SJCRH30 (cell line): ENCODE measurements around the gene PRKCE. TPM values are rescaled to one million over a fixed set of nuclear protein-coding genes. Genes with fewer than 3 reads are reported as not detected.
A peak's percentile ranks its signal among the peaks of the same experiment; 100 is the strongest.

Experiments
- DNase-seq, 2 experiments: peaks; one replicate each; pipeline ENCODE4 v3.0.0-alpha.2; 2015 to 2020
- H3K27ac ChIP-seq: fragments of 250-450 bp; sonication (Bioruptor Pico); 2 replicates; pipeline ENCODE4 v1.5.1; 2020; ENCODE audit warnings: mild to moderate bottlenecking, moderate library complexity
- H3K27me3 ChIP-seq: fragments of 250-450 bp; sonication (Bioruptor Pico); 2 replicates; pipeline ENCODE4 v1.5.1; 2020; ENCODE audit warnings: mild to moderate bottlenecking, moderate library complexity
- H3K36me3 ChIP-seq: fragments of 250-450 bp; sonication (Bioruptor Pico); 2 replicates; pipeline ENCODE4 v1.5.1; 2020; ENCODE audit warnings: mild to moderate bottlenecking, moderate library complexity
- H3K4me1 ChIP-seq: fragments of 250-450 bp; sonication (Bioruptor Pico); 2 replicates; pipeline ENCODE4 v1.5.1; 2020; ENCODE audit warnings: mild to moderate bottlenecking, moderate library complexity
- H3K4me3 ChIP-seq: fragments of 250-450 bp; sonication (Bioruptor Pico); 2 replicates; pipeline ENCODE4 v1.5.1; 2020; ENCODE audit warnings: mild to moderate bottlenecking, moderate library complexity
- H3K9me3 ChIP-seq: fragments of 250-450 bp; sonication (Bioruptor Pico); replicated peaks from 2 replicates; pipeline ENCODE4 v1.5.1; 2020; ENCODE audit warnings: mild to moderate bottlenecking, moderate library complexity
- total RNA-seq: library from RNA; depleted of rRNA; stranded (reverse); fragments of >200 nt; shearing (Covaris generic); gene quantifications from 2 replicates; pipeline ENCODE4 v1.2.3, GENCODE V29; 2014

Gene PRKCE
- total RNA-seq, 1 experiment from 2014 or later = 11.9 TPM

GRCh38 chr2:45646289-45646688 is 5.2 kb upstream of the PRKCE start:
- Histone ChIP-seq H3K36me3 (no peaks in the 10 kb centered on the region), H3K4me1 (no peaks in the 10 kb centered on the region), H3K9me3 (no peaks in the 10 kb centered on the region), H3K27ac (no peak overlapping the region), H3K4me3 (no peak overlapping the region), H3K27me3 (peaks cover 5% of the 10 kb centered on the region; the same call in 1 of the 2 replicates)
- DNase-seq = no peak

- Histone ChIP-seq H3K36me3 (no peaks in the 10 kb centered on the region), H3K4me3 (no peak overlapping the region), H3K4me1 (peaks cover 2% of the 10 kb centered on the region; the same call in 1 of the 2 replicates), H3K27ac (no peak overlapping the region), H3K27me3 (peaks cover 5% of the 10 kb centered on the region; the same call in 1 of the 2 replicates), H3K9me3 (no peaks in the 10 kb centered on the region)
- DNase-seq = no peak
These were observed 4.1 kb upstream of the PRKCE start for GRCh38 chr2:45647356-45647755.

GRCh38 chr2:45647986-45648520 is 3.4 kb upstream of the PRKCE start:
- H3K4me1 ChIP-seq = peaks cover 3% of the 10 kb centered on the region; the same call in 1 of the 2 replicates
- H3K9me3 ChIP-seq = no peaks in the 10 kb centered on the region
- H3K27ac ChIP-seq = no peak overlapping the region
- H3K36me3 ChIP-seq = no peaks in the 10 kb centered on the region
- H3K4me3 ChIP-seq = no peak overlapping the region
- no peak for DNase-seq
- H3K27me3 ChIP-seq = no peaks in the 10 kb centered on the region; the same call in 1 of the 2 replicates

DNA sequence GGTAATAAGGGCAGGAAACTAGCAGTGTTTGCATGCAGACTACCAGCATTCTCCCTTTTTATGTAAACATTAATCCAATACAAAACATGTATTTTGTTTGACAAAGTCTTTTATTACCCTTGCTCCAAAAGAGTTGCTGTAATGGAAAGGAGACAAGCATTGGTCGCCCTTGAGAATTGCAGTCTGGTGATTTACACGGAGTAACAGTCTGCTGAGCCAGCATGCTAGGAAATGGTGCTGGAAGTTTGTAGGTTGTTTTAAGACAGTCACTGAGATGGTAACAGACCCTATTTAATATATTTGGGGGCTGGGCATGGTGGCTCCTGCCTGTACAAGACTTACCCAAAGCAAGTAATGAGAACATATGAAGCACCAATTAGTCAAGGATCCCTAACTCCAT is 2.8 kb upstream of the PRKCE start:
- Histone ChIP-seq H3K9me3 (no peaks in the 10 kb centered on the region), H3K4me3 (no peak overlapping the region), H3K27me3 (no peaks in the 10 kb centered on the region), H3K27ac (no peak overlapping the region), H3K4me1 (peaks cover 3% of the 10 kb centered on the region), H3K36me3 (no peaks in the 10 kb centered on the region)
- no peak for DNase-seq

DNA sequence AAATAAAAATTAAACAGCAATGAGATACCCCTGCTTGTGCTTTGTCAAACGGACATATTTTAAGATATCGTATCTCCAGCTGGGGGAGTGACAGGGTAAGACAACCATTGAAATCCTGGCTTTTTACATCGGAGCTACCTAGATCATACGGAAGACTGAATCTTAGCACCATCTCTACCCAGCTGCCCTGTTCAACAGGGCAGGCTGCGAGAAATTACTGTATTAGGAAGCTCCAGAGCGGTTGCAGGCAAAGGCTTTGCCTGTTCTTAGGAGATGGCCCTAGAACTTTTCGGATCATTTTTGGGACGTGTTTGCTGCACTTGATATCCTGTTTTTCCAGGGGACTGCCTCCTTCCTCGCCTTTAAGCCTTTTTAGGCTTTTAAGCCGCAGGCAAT is 2.0 kb upstream of the PRKCE start:
- peaks cover 3% of the 10 kb centered on the region for H3K4me1 ChIP-seq
- H3K27ac ChIP-seq = peak overlapping the region; percentile 28; the same call in 1 of the 2 replicates
- H3K4me3 ChIP-seq = peak overlapping the region; percentile 66
- DNase-seq = peak; percentile 25 to 59
- no peaks in the 10 kb centered on the region for H3K9me3 ChIP-seq
- no peaks in the 10 kb centered on the region for H3K27me3 ChIP-seq
- no peaks in the 10 kb centered on the region for H3K36me3 ChIP-seq

DNA sequence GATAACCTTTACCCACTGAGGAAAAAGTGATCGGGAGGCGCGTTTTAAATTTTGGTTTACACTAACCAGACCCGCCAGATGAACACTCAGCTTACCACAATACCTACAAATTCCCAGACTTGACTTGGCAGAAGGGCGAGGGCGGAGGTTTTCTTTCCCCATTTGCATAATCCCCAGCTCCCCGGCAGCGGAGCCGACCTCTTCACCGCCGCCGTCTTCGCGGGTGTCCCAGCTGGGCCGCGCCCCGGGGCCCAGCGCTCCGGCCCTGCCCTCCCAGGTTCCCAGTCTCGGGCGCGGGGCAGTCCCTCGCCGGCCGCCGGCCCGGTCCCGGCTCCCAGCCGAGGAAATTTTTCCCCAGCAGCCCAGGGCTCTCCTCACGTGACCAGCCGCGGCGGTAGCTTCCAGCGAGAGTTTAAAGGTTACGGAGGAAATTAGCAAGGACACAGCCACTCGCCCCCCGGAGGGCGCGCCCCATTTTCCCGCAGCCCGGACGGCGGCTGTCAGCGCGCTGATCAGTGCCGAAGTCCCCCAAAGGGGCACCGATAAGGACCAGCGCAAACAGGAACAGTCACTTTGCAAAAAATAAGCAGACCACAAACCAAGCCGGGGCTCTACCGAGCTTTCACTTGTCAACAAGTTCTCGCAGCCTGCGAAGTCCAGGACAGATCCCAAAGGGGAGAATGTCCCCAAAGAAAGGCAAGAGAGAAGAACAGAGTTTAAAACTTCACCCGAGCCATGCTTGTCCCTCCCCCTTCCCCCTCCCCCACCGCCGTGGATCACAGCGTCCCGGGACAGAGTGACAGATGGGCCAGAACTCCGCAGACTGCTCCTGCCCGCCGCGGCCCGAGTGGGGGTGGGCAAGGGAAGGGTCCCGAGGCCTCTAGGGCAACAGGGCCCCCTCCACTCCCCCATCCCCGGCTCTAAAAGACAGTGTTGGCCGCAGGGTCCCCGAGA is 1.3 kb upstream of the PRKCE start:
- peaks cover 3% of the 10 kb centered on the region for H3K4me1 ChIP-seq
- H3K4me3 ChIP-seq = peak overlapping the region; percentile 66
- peak; percentile 71 to 73 for DNase-seq
- no peaks in the 10 kb centered on the region for H3K27me3 ChIP-seq
- peak overlapping the region; percentile 28 for H3K27ac ChIP-seq
- H3K36me3 ChIP-seq = no peaks in the 10 kb centered on the region
- no peaks in the 10 kb centered on the region for H3K9me3 ChIP-seq

GRCh38 chr2:45650851-45651414 is 542 bp upstream of the PRKCE start:
- Histone ChIP-seq H3K4me1 (peaks cover 3% of the 10 kb centered on the region), H3K27ac (peak overlapping the region; percentile 42; the same call in 1 of the 2 replicates), H3K27me3 (no peaks in the 10 kb centered on the region), H3K9me3 (no peaks in the 10 kb centered on the region), H3K4me3 (peak overlapping the region; percentile 66), H3K36me3 (no peaks in the 10 kb centered on the region)
- peak; percentile 90 to 91 for DNase-seq

GRCh38 chr2:45652090-45653031 is 886 bp downstream of the PRKCE start:
- Histone ChIP-seq H3K27me3 (no peaks in the 10 kb centered on the region), H3K36me3 (no peaks in the 10 kb centered on the region), H3K27ac (peak overlapping the region; percentile 42), H3K4me1 (peaks cover 3% of the 10 kb centered on the region), H3K4me3 (peak overlapping the region; percentile 66), H3K9me3 (no peaks in the 10 kb centered on the region)
- peak in 1 of 2 experiments; percentile 32 for DNase-seq

DNA sequence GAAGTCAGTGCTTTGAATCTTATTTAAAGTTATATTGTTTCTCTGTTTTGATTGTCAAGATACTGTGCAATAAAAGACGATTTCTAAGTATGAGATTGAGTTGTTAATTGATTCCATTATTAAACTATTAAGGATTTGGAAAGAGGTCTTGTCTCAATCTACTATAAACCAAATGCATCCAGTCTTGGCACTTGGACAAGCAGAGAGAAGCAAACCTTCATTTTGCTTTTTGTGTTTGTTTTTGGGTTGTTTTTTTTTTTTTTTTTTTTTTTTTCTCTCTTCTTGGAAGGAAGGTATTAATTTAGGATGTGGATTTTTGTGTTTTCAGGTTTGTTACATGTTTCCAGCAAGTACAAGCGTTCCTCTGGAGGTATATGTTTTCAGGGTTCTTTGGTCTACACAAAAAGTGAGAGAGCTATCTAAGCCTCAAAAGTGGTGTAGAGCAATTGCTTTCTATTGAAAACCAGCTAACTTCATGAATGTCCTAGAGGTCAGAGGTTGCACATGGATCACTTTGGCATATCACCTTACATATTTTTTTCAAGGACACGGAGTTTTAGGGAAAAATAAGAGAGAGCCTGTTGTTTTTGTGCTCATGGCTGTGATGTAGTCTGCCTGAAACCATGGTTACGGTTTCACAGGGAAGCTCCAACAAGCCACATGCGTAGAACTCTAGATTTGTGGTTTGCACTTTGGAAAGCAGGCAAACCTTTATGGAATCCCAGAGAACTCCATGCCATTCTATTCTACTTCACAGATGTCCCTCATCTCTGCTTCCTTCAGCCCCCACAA is 1.8 kb downstream of the PRKCE start:
- H3K9me3 ChIP-seq = no peaks in the 10 kb centered on the region
- no peak for DNase-seq
- H3K4me3 ChIP-seq = peak overlapping the region; percentile 66
- H3K36me3 ChIP-seq = no peaks in the 10 kb centered on the region
- no peaks in the 10 kb centered on the region for H3K27me3 ChIP-seq
- peaks cover 3% of the 10 kb centered on the region for H3K4me1 ChIP-seq
- no peak overlapping the region for H3K27ac ChIP-seq

GRCh38 chr2:45654250-45654649 is 2.8 kb downstream of the PRKCE start:
- Histone ChIP-seq H3K36me3 (no peaks in the 10 kb centered on the region), H3K4me1 (peaks cover 3% of the 10 kb centered on the region), H3K27ac (no peak overlapping the region), H3K4me3 (no peak overlapping the region), H3K27me3 (no peaks in the 10 kb centered on the region), H3K9me3 (no peaks in the 10 kb centered on the region)
- DNase-seq = peak in 1 of 2 experiments; percentile 39

- DNase-seq = no peak
- Histone ChIP-seq H3K4me3 (no peak overlapping the region), H3K36me3 (no peaks in the 10 kb centered on the region), H3K9me3 (no peaks in the 10 kb centered on the region), H3K27me3 (no peaks in the 10 kb centered on the region), H3K27ac (no peak overlapping the region), H3K4me1 (no peaks in the 10 kb centered on the region)
These were observed 10.4 kb downstream of the PRKCE start for GRCh38 chr2:45661828-45662227.

- H3K4me1 ChIP-seq = no peaks in the 10 kb centered on the region
- H3K4me3 ChIP-seq = no peak overlapping the region
- no peaks in the 10 kb centered on the region for H3K9me3 ChIP-seq
- no peak overlapping the region for H3K27ac ChIP-seq
- H3K27me3 ChIP-seq = no peaks in the 10 kb centered on the region
- no peak for DNase-seq
- H3K36me3 ChIP-seq = no peaks in the 10 kb centered on the region
These were observed 13.3 kb downstream of the PRKCE start for GRCh38 chr2:45664635-45665261.

DNA sequence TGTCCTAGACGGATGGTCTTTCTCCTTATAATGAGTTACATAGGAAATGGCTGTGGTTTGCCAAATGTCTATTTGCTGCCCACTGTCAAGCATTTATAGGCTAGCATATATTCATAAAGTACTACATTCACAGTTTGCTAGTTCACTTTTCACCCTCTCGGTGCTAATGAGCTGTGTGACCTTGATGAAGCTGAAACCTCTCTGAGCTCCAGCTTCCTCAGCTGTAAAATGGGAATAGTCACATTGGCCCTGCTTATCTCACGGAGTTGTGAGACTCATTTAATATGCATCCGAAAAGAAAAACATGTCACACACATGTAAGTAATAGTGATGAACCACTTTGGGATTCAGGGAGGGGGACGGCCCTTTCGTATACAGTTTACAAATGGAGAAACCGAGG is 17.0 kb downstream of the PRKCE start:
- Histone ChIP-seq H3K4me3 (no peak overlapping the region), H3K27ac (no peak overlapping the region), H3K27me3 (no peaks in the 10 kb centered on the region), H3K4me1 (no peaks in the 10 kb centered on the region), H3K9me3 (no peaks in the 10 kb centered on the region), H3K36me3 (no peaks in the 10 kb centered on the region)
- no peak for DNase-seq
